ENCODE measurements around the gene PPP4R4.
"Not testable (repeated sequence)": the region's sequence is repeated elsewhere in the genome, so short reads cannot be mapped to it uniquely, and the experiment has no call there.

The PPP4R4 gene

DNA sequence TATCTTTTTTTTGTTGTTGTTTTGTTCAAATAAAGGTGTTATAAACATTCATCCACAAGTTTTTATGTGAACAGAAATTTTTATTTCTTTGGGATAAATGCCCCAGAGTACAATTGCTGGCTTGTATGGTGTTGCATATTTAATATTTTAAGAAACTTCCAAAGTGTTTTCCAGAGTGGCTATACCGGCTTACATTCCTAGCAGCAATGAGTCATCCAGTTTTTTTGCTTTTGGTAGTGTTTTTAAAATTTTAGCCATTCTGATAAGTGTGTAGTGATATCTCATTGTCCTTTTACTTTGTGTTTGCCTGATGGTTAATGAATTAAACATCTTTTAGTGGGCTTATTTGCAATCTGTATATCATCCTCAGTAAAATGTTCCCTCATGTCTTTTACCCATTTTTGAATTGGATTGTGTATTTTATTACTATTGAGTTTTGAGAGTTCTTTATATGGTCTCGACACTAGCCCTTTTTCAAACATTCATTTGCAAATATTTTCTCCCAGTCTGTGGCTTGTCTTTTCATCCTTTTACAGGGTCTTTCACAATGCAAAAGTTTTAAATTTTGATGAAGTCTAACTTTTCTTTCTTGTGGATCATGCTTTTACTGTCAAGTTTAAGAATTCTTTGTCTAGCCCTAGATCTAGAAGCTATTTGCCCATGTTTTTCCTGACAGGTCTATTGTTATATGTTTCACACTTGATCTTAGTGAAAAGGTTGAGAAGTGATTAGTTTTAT is 29.5 kb downstream of the PPP4R4 start:
- TF ChIP-seq, protein P1, sequence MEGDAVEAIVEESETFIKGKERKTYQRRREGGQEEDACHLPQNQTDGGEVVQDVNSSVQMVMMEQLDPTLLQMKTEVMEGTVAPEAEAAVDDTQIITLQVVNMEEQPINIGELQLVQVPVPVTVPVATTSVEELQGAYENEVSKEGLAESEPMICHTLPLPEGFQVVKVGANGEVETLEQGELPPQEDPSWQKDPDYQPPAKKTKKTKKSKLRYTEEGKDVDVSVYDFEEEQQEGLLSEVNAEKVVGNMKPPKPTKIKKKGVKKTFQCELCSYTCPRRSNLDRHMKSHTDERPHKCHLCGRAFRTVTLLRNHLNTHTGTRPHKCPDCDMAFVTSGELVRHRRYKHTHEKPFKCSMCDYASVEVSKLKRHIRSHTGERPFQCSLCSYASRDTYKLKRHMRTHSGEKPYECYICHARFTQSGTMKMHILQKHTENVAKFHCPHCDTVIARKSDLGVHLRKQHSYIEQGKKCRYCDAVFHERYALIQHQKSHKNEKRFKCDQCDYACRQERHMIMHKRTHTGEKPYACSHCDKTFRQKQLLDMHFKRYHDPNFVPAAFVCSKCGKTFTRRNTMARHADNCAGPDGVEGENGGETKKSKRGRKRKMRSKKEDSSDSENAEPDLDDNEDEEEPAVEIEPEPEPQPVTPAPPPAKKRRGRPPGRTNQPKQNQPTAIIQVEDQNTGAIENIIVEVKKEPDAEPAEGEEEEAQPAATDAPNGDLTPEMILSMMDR (IDR thresholded peaks at IDR 0.05; ENCODE audit: low read depth, low read length, missing control alignments) = no peak

DNA sequence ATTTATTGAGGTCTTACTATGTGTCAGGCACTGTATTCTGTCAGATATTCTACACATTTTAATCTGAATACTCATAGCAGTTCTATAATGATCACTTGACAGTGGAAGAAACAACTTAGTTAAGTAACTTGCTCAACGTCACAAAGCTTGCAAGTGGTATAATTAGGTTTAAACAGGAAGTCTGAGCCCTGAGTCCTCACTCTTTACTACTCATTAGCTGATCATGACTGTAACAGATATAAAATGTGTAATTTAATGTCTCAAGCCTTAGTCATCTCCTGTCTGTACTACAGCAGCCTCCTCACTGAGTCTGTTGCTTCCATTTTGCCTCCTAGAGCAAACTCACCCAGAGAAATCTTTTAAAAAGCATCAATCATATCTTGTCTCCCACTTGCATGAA is 38.9 kb downstream of the PPP4R4 start:
- H3K4me3 ChIP-seq (replicated peaks; ENCODE audit: low read depth, low read length) = no peak overlapping the region
- TF ChIP-seq, protein P1 (IDR thresholded peaks at IDR 0.05; ENCODE audit: low read depth, low read length, missing control alignments) = no peak
- DNase-seq (ENCODE audit: extremely low read depth, low read depth) = no peak

More for the DNA sequence above, 29.5 kb downstream of the PPP4R4 start:
- no peak for DNase-seq (ENCODE audit: extremely low read depth, low read depth)
- H3K4me3 ChIP-seq (replicated peaks; ENCODE audit: low read depth, low read length) = no peak overlapping the region

DNA sequence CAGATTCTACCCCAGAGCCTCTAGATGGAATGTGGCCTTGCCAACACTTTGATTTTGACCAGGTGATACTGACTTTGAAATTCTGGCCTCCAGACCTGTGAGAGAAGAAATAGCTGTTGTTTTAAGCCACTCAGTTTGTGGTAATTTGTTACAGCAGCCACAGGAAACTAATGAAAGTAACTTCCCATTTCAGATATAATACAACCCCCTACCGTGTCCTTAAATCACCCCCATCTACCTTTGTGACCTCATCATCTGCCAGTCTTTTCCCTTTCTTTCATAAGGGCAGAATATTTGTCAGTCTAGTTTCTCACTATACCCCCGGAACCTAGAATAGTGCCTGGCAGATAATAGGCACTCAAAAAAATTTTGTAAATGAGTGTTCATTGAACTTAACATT is 39.6 kb downstream of the PPP4R4 start:
- no peak overlapping the region for H3K4me3 ChIP-seq (replicated peaks; ENCODE audit: low read depth, low read length)
- DNase-seq (ENCODE audit: extremely low read depth, low read depth) = no peak
- TF ChIP-seq, protein P1 (IDR thresholded peaks at IDR 0.05; ENCODE audit: low read depth, low read length, missing control alignments) = no peak

GRCh38 chr14:94217116-94217515 is 43.0 kb downstream of the PPP4R4 start:
- no peak for DNase-seq (ENCODE audit: extremely low read depth, low read depth)
- H3K4me3 ChIP-seq (replicated peaks; ENCODE audit: low read depth, low read length) = no peak overlapping the region
- TF ChIP-seq, protein P1 (IDR thresholded peaks at IDR 0.05; ENCODE audit: low read depth, low read length, missing control alignments) = no peak

- DNase-seq (ENCODE audit: extremely low read depth, low read depth); H3K4me3 ChIP-seq (replicated peaks; ENCODE audit: low read depth, low read length): not testable (repeated sequence)
Measured at GRCh38 chr14:94218198-94218886, 44.2 kb downstream of the PPP4R4 start.

DNA sequence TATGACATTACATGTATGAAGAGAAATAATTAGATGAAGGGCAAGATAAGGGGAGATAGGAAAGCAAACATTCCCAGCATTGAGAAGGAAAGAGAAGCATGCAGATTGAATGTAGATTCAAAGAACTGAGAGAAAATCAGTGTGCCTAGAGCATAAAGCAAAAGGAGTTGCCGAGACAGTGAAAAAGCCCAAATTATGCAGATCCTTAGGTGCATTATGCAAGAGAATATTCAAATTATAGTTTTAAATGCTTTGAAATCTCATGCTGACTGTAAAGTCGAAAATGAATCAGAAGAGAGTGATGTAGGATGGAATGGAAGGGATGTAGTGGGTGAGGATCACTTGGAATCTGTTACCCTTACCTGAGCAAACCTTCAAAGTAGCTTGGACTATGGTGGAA is 49.9 kb downstream of the PPP4R4 start:
- no peak overlapping the region for H3K4me3 ChIP-seq (replicated peaks; ENCODE audit: low read depth, low read length)
- DNase-seq (ENCODE audit: extremely low read depth, low read depth) = no peak
- TF ChIP-seq, protein P1 (IDR thresholded peaks at IDR 0.05; ENCODE audit: low read depth, low read length, missing control alignments) = no peak

Data from HFF-Myc (cell line).